ENCODE measurements around the gene RIN3. TPM values are rescaled to one million over a fixed set of nuclear protein-coding genes. Genes with fewer than 3 reads are reported as not detected.
A peak's percentile ranks its signal among the peaks of the same experiment; 100 is the strongest.

The RIN3 gene
- total and polyA plus RNA-seq, 2 experiments from 2014 or later: 3.5 to 5.4 TPM

GRCh38 chr14:92726933-92727262, 213.3 kb downstream of the RIN3 start:
- H3K9me3 ChIP-seq (ENCODE audit: low read depth): no peaks in the 10 kb centered on the region
- no peak overlapping the region for H3K4me3 ChIP-seq
- peak overlapping the region; percentile 91 for H3K27ac ChIP-seq
- no peak for DNase-seq (ENCODE audit: low read depth in 1 of 2, low spot score in 1 of 2)
- peaks cover 29% of the 10 kb centered on the region for H3K4me1 ChIP-seq (ENCODE audit: low read depth)
- peaks cover 10% of the 10 kb centered on the region for H3K36me3 ChIP-seq
- H3K27me3 ChIP-seq: no peaks in the 10 kb centered on the region
- no peak for TF ChIP-seq CTCF (IDR thresholded peaks at IDR 0.05; ENCODE audit: low read depth, low read length)

- Histone ChIP-seq H3K4me1 (ENCODE audit: low read depth) (peaks cover 46% of the 10 kb centered on the region), H3K9me3 (ENCODE audit: low read depth) (no peaks in the 10 kb centered on the region), H3K27me3 (no peaks in the 10 kb centered on the region), H3K4me3 (no peak overlapping the region), H3K36me3 (peaks cover 15% of the 10 kb centered on the region), H3K27ac (peak overlapping the region; percentile 60)
- TF ChIP-seq CTCF (IDR thresholded peaks at IDR 0.05; ENCODE audit: low read depth, low read length): no peak
- DNase-seq (ENCODE audit: low read depth in 1 of 2, low spot score in 1 of 2): peak; percentile 29 to 60
These were observed 215.3 kb downstream of the RIN3 start for GRCh38 chr14:92728759-92729364.

GRCh38 chr14:92729634-92730358, 216.2 kb downstream of the RIN3 start:
- peak in 1 of 2 donors; percentile 93 for DNase-seq (ENCODE audit: low read depth in 1 of 2, low spot score in 1 of 2)
- no peak for TF ChIP-seq CTCF (IDR thresholded peaks at IDR 0.05; ENCODE audit: low read depth, low read length)
- H3K36me3 ChIP-seq: peaks cover 15% of the 10 kb centered on the region
- H3K9me3 ChIP-seq (ENCODE audit: low read depth): no peaks in the 10 kb centered on the region
- peaks cover 53% of the 10 kb centered on the region for H3K4me1 ChIP-seq (ENCODE audit: low read depth)
- no peaks in the 10 kb centered on the region for H3K27me3 ChIP-seq
- H3K4me3 ChIP-seq: no peak overlapping the region
- H3K27ac ChIP-seq: peak overlapping the region; percentile 60

- no peaks in the 10 kb centered on the region for H3K9me3 ChIP-seq (ENCODE audit: low read depth)
- no peak overlapping the region for H3K27ac ChIP-seq
- no peak overlapping the region for H3K4me3 ChIP-seq
- peaks cover 15% of the 10 kb centered on the region for H3K36me3 ChIP-seq
- no peak for TF ChIP-seq CTCF (IDR thresholded peaks at IDR 0.05; ENCODE audit: low read depth, low read length)
- DNase-seq (ENCODE audit: low read depth in 1 of 2, low spot score in 1 of 2): no peak
- no peaks in the 10 kb centered on the region for H3K27me3 ChIP-seq
- H3K4me1 ChIP-seq (ENCODE audit: low read depth): peaks cover 61% of the 10 kb centered on the region
These were observed 218.1 kb downstream of the RIN3 start for GRCh38 chr14:92731622-92732115.

GRCh38 chr14:92733007-92733406, 219.4 kb downstream of the RIN3 start:
- peaks cover 72% of the 10 kb centered on the region for H3K4me1 ChIP-seq (ENCODE audit: low read depth)
- H3K27me3 ChIP-seq: no peaks in the 10 kb centered on the region
- peak in 1 of 2 donors; percentile 67 for DNase-seq (ENCODE audit: low read depth in 1 of 2, low spot score in 1 of 2)
- H3K4me3 ChIP-seq: no peak overlapping the region
- H3K9me3 ChIP-seq (ENCODE audit: low read depth): no peaks in the 10 kb centered on the region
- peaks cover 15% of the 10 kb centered on the region for H3K36me3 ChIP-seq
- no peak for TF ChIP-seq CTCF (IDR thresholded peaks at IDR 0.05; ENCODE audit: low read depth, low read length)
- H3K27ac ChIP-seq: peak overlapping the region; percentile 85

Data from cardiac muscle cell (in vitro differentiated cells and primary cell).